Heart left ventricle (tissue), 16 donors: ENCODE measurements around the gene LRP1. TPM values are rescaled to one million over a fixed set of nuclear protein-coding genes. Genes with fewer than 3 reads are reported as not detected.

Source experiments
- ATAC-seq, 4 donors: fragments of 200-7000 bp; cut with Tn5 transposase; one replicate each; pipeline ENCODE4 v1.9.1; 2020 to 2022; ENCODE audit warnings: moderate library complexity in 4 of 4, mild to moderate bottlenecking in 3 of 4, moderate number of reproducible peaks in 1 of 4
- DNase-seq, 5 donors: peaks; one replicate each; pipeline ENCODE4 v3.0.0-alpha.2; 2020
- H3K27ac ChIP-seq, 12 donors: fragments of 200-600 bp; sonication (generic) in 4 of 12; one replicate each; pipeline versions ENCODE4 v1.5.0 to v1.8.0; 2016 to 2022; ENCODE audit warnings: mild to moderate bottlenecking in 2 of 12
- H3K27me3 ChIP-seq, 9 donors: fragments of 200-600 bp; sonication (generic) in 2 of 9; one replicate each; pipeline versions ENCODE4 v1.5.1 to v1.8.0; 2016 to 2022; ENCODE audit warnings: mild to moderate bottlenecking in 3 of 9
- H3K36me3 ChIP-seq, 9 donors: fragments of 200-600 bp; sonication (generic) in 2 of 9; one replicate each; pipeline versions ENCODE4 v1.5.0 to v1.8.0; 2018 to 2022; ENCODE audit warnings: mild to moderate bottlenecking in 2 of 9
- H3K4me1 ChIP-seq, 12 donors: fragments of 200-600 bp; sonication (generic) in 4 of 12; one replicate each; pipeline versions ENCODE4 v1.5.0 to v1.8.0; 2016 to 2022; ENCODE audit warnings: mild to moderate bottlenecking in 3 of 12
- H3K4me3 ChIP-seq, 12 donors: fragments of 200-600 bp; sonication (generic) in 4 of 12; one replicate each; pipeline versions ENCODE4 v1.5.0 to v1.8.0; 2017 to 2022; ENCODE audit warnings: mild to moderate bottlenecking in 9 of 12, moderate library complexity in 4 of 12
- H3K9me3 ChIP-seq, 12 donors: fragments of 200-600 bp; sonication (generic) in 4 of 12; one replicate each; pipeline versions ENCODE4 v1.5.0 to v1.8.0; 2016 to 2022; ENCODE audit warnings: mild to moderate bottlenecking in 1 of 12
- POLR2A ChIP-seq, 2 donors: fragments of 450-650 bp; IDR thresholded peaks; one replicate each; pipeline ENCODE4 v1.6.1; 2017; ENCODE audit warnings: antibody characterized with exemption in 2 of 2, mild to moderate bottlenecking in 2 of 2, moderate library complexity in 2 of 2
- WGBS, 4 donors: extraction: QIAGEN DNeasy Blood & Tissue Kit in 2 of 4; methylation state at CpG; one replicate each; pipeline versions ENCODE4 v1.1.5 to v1.1.7; 2013 to 2018; 5-methylcytosine and 5-hydroxymethylcytosine counted together
- intact Hi-C, 10 donors: fragments of 100-400 bp; cut with DNase I; formaldehyde crosslinking; loops; one replicate each; pipeline versions ENCODE4 v1.11.1 to v1.14.2; 2022
- polyA plus RNA-seq, 2 donors: library from polyadenylated mRNA; stranded (reverse); fragments of 200-250 nt; gene quantifications; one replicate each; pipeline ENCODE4 v1.2.3, GENCODE V29; 2013
- total RNA-seq, 9 donors: library from RNA; depleted of rRNA in 2 of 9; stranded (reverse); fragments of >200 nt in 2 of 9; fragmentation: NEBNext Ultra II Directional in 3 of 9; extraction: Animal tissue kit (Norgen Biotek cat#: 25700) in 3 of 9; gene quantifications; one replicate each; pipeline versions ENCODE4 v1.1.0 to v1.2.4, GENCODE V29; 2016 to 2023
- TF ChIP-seq, protein P1 (sequence below), 12 donors: fragments of 200-600 bp; sonication (generic) in 4 of 12; IDR thresholded peaks; one replicate each; pipeline versions ENCODE4 v1.5.0 to v1.8.0; 2018 to 2022; ENCODE audit warnings: antibody characterized with exemption in 12 of 12, mild to moderate bottlenecking in 5 of 12
- donor health status: ischemic (EF 13 %, LVEDD 7.1; RV severe dilation, severe dysfunction).
- donor health status: healthy with polysubstance abuse.
- donor health status: DM: no; HTN: yes; CAD: no.
- donor health status: DM: no; HTN: no; CAD: no.
- donor health status: ischemic (EF 25% LVEDD 6.9; RV normal size, moderate dysfunction).
- donor health status: ischemic (EF 25% LVEDD 5.7; RV mildly dilated, moderate dysfunction).
- donor health status: healthy.
- donor health status: DM: yes; HTN: yes; CAD: no.
- donor health status: ischemic (EF 35%, LVEDD 5.7; RV mildly dilated, moderate dysfunction).
- donor health status: nonischemic (EF 11% LVEDD 7.7; RV severe dilation, severe dysfunction).
- donor health status: DM: yes; HTN: yes; CAD: no.
- donor health status: PGD.
- donor health status: ischemic (EF 29% LVEDD 5.4; RV normal size, mild dysfunction).
- donor health status: nonischemic (EF 23%, LVEDD 6.1; RV moderate dilation, normal function).

The LRP1 gene
- total and polyA plus RNA-seq, 11 donors, result 23.0 to 316 (median 69.0) TPM

DNA sequence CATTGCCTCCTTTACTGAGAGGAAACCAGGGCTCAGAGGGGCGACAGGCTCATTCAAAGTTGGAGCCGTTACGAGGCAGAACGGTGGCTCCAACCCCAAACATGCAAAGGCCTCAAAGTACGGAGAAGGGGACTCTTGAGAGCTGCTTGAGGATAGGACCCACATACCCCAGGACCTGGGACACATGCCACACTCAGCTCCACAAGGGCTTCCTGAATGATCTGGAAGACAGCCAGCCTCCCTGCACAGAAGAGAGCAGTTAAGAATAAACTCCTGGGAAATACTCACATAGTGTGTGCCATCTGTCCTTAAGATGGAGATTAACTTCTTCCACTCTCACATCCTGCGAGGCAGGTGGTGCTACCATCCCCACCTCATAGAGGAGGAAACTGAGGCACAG is 61.8 kb downstream of the LRP1 start:
- TF ChIP-seq, protein P1, sequence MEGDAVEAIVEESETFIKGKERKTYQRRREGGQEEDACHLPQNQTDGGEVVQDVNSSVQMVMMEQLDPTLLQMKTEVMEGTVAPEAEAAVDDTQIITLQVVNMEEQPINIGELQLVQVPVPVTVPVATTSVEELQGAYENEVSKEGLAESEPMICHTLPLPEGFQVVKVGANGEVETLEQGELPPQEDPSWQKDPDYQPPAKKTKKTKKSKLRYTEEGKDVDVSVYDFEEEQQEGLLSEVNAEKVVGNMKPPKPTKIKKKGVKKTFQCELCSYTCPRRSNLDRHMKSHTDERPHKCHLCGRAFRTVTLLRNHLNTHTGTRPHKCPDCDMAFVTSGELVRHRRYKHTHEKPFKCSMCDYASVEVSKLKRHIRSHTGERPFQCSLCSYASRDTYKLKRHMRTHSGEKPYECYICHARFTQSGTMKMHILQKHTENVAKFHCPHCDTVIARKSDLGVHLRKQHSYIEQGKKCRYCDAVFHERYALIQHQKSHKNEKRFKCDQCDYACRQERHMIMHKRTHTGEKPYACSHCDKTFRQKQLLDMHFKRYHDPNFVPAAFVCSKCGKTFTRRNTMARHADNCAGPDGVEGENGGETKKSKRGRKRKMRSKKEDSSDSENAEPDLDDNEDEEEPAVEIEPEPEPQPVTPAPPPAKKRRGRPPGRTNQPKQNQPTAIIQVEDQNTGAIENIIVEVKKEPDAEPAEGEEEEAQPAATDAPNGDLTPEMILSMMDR (IDR thresholded peaks at IDR 0.05), result no peak
- TF ChIP-seq POLR2A (IDR thresholded peaks at IDR 0.05), result no peak
- H3K36me3 ChIP-seq, result peaks cover 0 to 98% (median 88%) of the 10 kb centered on the region in 9 donors
- H3K4me1 ChIP-seq, result peaks cover 0 to 17% (median 8%) of the 10 kb centered on the region in 12 donors
- DNase-seq (peak in 3 of 5 donors; percentile 47 to 75 (median 63)), ATAC-seq (peak; percentile 37 to 56 (median 50))
- no peak overlapping the region for H3K4me3 ChIP-seq
- 22 to 41% (median 36%) methylated on average over 6 of the region's 6 CpGs for WGBS, 4 donors
- H3K27ac ChIP-seq, result peak overlapping the region in 1 of 12 donors; percentile 3
- H3K27me3 ChIP-seq, result no peaks in the 10 kb centered on the region
- no peaks in the 10 kb centered on the region for H3K9me3 ChIP-seq
- intact Hi-C loops, result no loop called here

DNA sequence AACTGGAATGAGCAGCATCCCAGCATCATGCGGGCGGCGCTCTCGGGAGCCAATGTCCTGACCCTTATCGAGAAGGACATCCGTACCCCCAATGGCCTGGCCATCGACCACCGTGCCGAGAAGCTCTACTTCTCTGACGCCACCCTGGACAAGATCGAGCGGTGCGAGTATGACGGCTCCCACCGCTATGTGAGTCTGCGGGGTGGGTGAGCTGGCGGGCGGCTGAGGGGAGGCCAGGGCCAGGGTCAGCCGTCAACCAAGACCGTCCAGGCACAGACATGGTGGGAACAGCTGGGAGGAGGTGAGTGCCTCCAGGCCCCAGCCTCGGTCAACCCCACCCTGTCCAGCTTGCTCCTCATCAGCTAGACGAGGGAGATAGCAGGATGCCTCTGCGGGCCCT is 62.5 kb downstream of the LRP1 start:
- DNase-seq (no peak), ATAC-seq (no peak)
- H3K36me3 ChIP-seq, result peaks cover 0 to 98% (median 88%) of the 10 kb centered on the region in 9 donors
- TF ChIP-seq, protein P1 (IDR thresholded peaks at IDR 0.05), result no peak
- TF ChIP-seq POLR2A (IDR thresholded peaks at IDR 0.05), result no peak
- H3K27me3 ChIP-seq, result no peaks in the 10 kb centered on the region
- intact Hi-C loops, result no loop called here
- H3K9me3 ChIP-seq, result no peaks in the 10 kb centered on the region
- 93 to 96% (median 95%) methylated on average over 5 to 23 of the region's 23 CpGs for WGBS, 4 donors
- peaks cover 0 to 17% (median 8%) of the 10 kb centered on the region in 12 donors for H3K4me1 ChIP-seq
- no peak overlapping the region for H3K4me3 ChIP-seq
- H3K27ac ChIP-seq, result no peak overlapping the region

DNA sequence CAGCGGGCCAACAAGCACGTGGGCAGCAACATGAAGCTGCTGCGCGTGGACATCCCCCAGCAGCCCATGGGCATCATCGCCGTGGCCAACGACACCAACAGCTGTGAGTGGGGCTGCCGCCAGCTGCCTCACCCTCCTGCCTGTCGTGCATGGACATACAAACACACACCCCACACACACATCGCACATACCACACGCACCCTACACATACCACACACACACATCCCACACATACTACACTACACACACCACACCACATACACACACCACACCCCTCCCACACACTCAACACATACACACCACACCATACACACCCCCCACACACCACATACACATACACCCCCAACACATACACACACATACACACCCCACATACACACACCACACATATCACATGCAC is 63.1 kb downstream of the LRP1 start:
- H3K27me3 ChIP-seq, result no peaks in the 10 kb centered on the region
- H3K4me1 ChIP-seq, result peaks cover 0 to 17% (median 8%) of the 10 kb centered on the region in 12 donors
- H3K36me3 ChIP-seq, result peaks cover 0 to 98% (median 88%) of the 10 kb centered on the region in 9 donors
- intact Hi-C loops, result no loop called here
- no peak for DNase-seq
- no peak overlapping the region for H3K4me3 ChIP-seq
- H3K9me3 ChIP-seq, result no peaks in the 10 kb centered on the region
- no peak for TF ChIP-seq POLR2A (IDR thresholded peaks at IDR 0.05)
- TF ChIP-seq, protein P1 (IDR thresholded peaks at IDR 0.05), result no peak
- H3K27ac ChIP-seq, result no peak overlapping the region
- WGBS, 4 donors, result 81 to 92% (median 88%) methylated on average over 11 of the region's 11 CpGs
- no peak for ATAC-seq

DNA sequence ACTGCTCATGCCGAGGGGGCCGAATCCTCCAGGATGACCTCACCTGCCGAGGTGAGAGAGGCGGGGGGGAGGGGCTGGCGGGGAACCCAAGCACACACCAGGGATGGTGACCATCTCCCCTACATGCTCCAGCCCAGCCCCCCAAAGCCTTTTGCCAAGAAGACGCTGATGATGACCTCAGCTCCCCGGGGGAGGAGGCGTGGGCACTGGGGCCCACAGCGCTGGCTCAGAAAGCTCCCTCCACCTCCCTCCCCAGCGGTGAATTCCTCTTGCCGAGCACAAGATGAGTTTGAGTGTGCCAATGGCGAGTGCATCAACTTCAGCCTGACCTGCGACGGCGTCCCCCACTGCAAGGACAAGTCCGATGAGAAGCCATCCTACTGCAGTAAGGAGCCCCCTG is 64.6 kb downstream of the LRP1 start:
- Histone ChIP-seq H3K27ac (no peak overlapping the region), H3K4me1 (peaks cover 0 to 17% (median 8%) of the 10 kb centered on the region in 12 donors), H3K27me3 (no peaks in the 10 kb centered on the region), H3K9me3 (no peaks in the 10 kb centered on the region), H3K4me3 (no peak overlapping the region), H3K36me3 (peaks cover 0 to 98% (median 88%) of the 10 kb centered on the region in 9 donors)
- intact Hi-C loops, result no loop called here
- no peak for TF ChIP-seq POLR2A (IDR thresholded peaks at IDR 0.05)
- DNase-seq (no peak), ATAC-seq (no peak)
- 62 to 91% (median 88%) methylated on average over 7 to 16 of the region's 16 CpGs for WGBS, 4 donors

DNA sequence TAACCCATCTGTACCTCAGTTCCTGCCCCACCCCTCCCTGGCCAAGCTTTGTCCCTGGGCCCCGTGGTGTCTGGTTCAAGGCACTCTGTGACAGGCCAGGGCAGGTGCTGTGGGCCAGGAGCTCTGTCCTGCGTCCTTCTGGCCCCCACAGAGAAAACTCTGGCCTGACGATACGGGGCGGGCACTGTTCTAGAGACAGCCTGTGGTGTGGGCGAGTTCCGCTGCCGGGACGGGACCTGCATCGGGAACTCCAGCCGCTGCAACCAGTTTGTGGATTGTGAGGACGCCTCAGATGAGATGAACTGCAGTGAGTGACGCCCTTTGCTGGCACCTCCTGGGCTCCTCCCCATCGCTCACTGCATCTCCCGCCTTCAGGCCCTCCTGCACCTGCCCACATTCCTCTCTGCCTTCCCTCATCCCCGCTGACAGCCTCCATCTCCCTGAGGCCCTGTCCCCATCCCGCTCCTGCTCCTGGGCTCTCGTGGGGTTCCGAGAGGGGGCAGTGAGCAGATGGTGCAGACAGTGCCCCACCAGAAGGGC is 65.5 kb downstream of the LRP1 start:
- peaks cover 0 to 17% (median 8%) of the 10 kb centered on the region in 12 donors for H3K4me1 ChIP-seq
- no peak for DNase-seq
- no peak overlapping the region for H3K4me3 ChIP-seq
- peaks cover 0 to 99% (median 88%) of the 10 kb centered on the region in 9 donors for H3K36me3 ChIP-seq
- no peak for ATAC-seq
- H3K9me3 ChIP-seq, result no peaks in the 10 kb centered on the region
- H3K27me3 ChIP-seq, result no peaks in the 10 kb centered on the region
- no peak for TF ChIP-seq POLR2A (IDR thresholded peaks at IDR 0.05)
- TF ChIP-seq, protein P1 (IDR thresholded peaks at IDR 0.05), result no peak
- WGBS, 4 donors, result 88 to 93% (median 90%) methylated on average over 16 to 19 of the region's 19 CpGs
- intact Hi-C loops, result no loop called here
- no peak overlapping the region for H3K27ac ChIP-seq
